ENCODE data around the gene CDH23.

GRCh38 chr10:71595649-71596048 lies 198.9 kb downstream of the CDH23 start:
- no peak for TF ChIP-seq EP300 (IDR thresholded peaks at IDR 0.05)
- TF ChIP-seq SMC3 (IDR thresholded peaks at IDR 0.05): no peak
- no peak for TF ChIP-seq CTCF (IDR thresholded peaks at IDR 0.05)
- no peak for TF ChIP-seq RAD21 (conservative IDR thresholded peaks at IDR 0.05 in 1 of 2, IDR thresholded peaks at IDR 0.05 in 1 of 2)
- no peak for TF ChIP-seq RFX5 (IDR thresholded peaks at IDR 0.05)
- no peak for TF ChIP-seq REST (IDR thresholded peaks at IDR 0.05)
- TF ChIP-seq CHD4 (IDR thresholded peaks at IDR 0.05; ENCODE audit: borderline replicate concordance): no peak
- TF ChIP-seq NFE2L2 (conservative IDR thresholded peaks at IDR 0.05; ENCODE audit: low read length): no peak
- no peak for TF ChIP-seq KDM1A (IDR thresholded peaks at IDR 0.05; ENCODE audit: low read depth)
- no peak for TF ChIP-seq RNF2 (IDR thresholded peaks at IDR 0.05; ENCODE audit: borderline replicate concordance, low read depth)
- TF ChIP-seq ELK1 (IDR thresholded peaks at IDR 0.05; ENCODE audit: low read depth, low read length): no peak
- TF ChIP-seq HDAC2 (IDR thresholded peaks at IDR 0.05): no peak
- TF ChIP-seq CBX2 (IDR thresholded peaks at IDR 0.05; ENCODE audit: borderline replicate concordance, low read depth): no peak

Measured in A549 (cell line).